GM12892 (cell line): Measurements from ENCODE around the gene MRPL20.
"Not testable (repeated sequence)": the region's sequence is repeated elsewhere in the genome, so short reads cannot be mapped to it uniquely, and the experiment has no call there.

Experiments
- POLR2A ChIP-seq: IDR thresholded peaks from 2 replicates; pipeline ENCODE4 v1.6.1; 2011; ENCODE audit warnings: low read depth, low read length, control low read depth
- POLR2AphosphoS5 ChIP-seq: IDR thresholded peaks from 2 replicates; pipeline ENCODE4 v1.6.1; 2011; ENCODE audit warnings: low read depth, low read length, control low read depth
- TAF1 ChIP-seq: IDR thresholded peaks from 2 replicates; pipeline ENCODE4 v1.6.1; 2011; ENCODE audit warnings: low read depth, mild to moderate bottlenecking, control low read depth, low read length, borderline replicate concordance

GRCh38 chr1:1428967-1429366 lies 21.9 kb upstream of the MRPL20 start:
- not testable (repeated sequence) for TF ChIP-seq POLR2A, TAF1, POLR2AphosphoS5
